Measurements from ENCODE around the gene FMNL2.
A peak's percentile ranks its signal among the peaks of the same experiment; 100 is the strongest.

Gene FMNL2

GRCh38 chr2:152407806-152408205 lies 72.8 kb downstream of the FMNL2 start:
- Histone ChIP-seq H4K91ac (ENCODE audit: low read length) (no peak overlapping the region), H2AK5ac (ENCODE audit: low read length, severe bottlenecking) (peak overlapping the region; percentile 80), H3K4me1 (ENCODE audit: control insufficient read depth, insufficient read depth, low read depth, low read length) (peaks cover 6% of the 10 kb centered on the region), H2AFZ (ENCODE audit: low read depth, low read length) (no peak overlapping the region), H2BK15ac (ENCODE audit: low read depth, poor library complexity, severe bottlenecking) (no peak overlapping the region), H3K27me3 (ENCODE audit: control insufficient read depth in 1 of 2, insufficient read depth in 1 of 2, low read length in 2 of 2) (no peaks in the 10 kb centered on the region), H3K14ac (ENCODE audit: low read length in 2 of 2) (no peak overlapping the region), H3K4me3 (ENCODE audit: insufficient read depth in 1 of 2, low read depth in 1 of 2, low read length in 2 of 2) (peak overlapping the region in 1 of 2 experiments; percentile 59), H2BK120ac (ENCODE audit: low read depth, low read length) (no peak overlapping the region), H2BK5ac (ENCODE audit: low read depth, low read length, poor library complexity, severe bottlenecking) (no peak overlapping the region), H3K79me1 (replicated peaks; ENCODE audit: low read length, poor library complexity, severe bottlenecking) (peaks cover 17% of the 10 kb centered on the region), H2BK12ac (ENCODE audit: low read length in 2 of 2) (no peak overlapping the region), H3K36me3 (ENCODE audit: control insufficient read depth in 1 of 2, insufficient read depth in 2 of 2, low read depth in 1 of 2, low read length in 2 of 2) (no peaks in the 10 kb centered on the region), H3K9me3 (ENCODE audit: control insufficient read depth, low read length) (no peaks in the 10 kb centered on the region), H3K27ac (ENCODE audit: low read length, poor library complexity, severe bottlenecking) (peak overlapping the region; percentile 62), H3K9ac (ENCODE audit: low read length) (peak overlapping the region; percentile 80), H4K8ac (ENCODE audit: low read length) (no peak overlapping the region), H3K23ac (ENCODE audit: low read length in 2 of 2) (no peak overlapping the region), H3K18ac (ENCODE audit: low read depth in 1 of 2, low read length in 2 of 2) (no peak overlapping the region), H3K4ac (ENCODE audit: low read depth in 1 of 2, low read length in 2 of 2) (peak overlapping the region in 1 of 2 experiments; percentile 59), H3K4me2 (ENCODE audit: low read length, poor library complexity, severe bottlenecking) (no peak overlapping the region)
- WGBS: 90% methylated on average over 1 of the region's 1 CpG
- no peak for DNase-seq

DNA sequence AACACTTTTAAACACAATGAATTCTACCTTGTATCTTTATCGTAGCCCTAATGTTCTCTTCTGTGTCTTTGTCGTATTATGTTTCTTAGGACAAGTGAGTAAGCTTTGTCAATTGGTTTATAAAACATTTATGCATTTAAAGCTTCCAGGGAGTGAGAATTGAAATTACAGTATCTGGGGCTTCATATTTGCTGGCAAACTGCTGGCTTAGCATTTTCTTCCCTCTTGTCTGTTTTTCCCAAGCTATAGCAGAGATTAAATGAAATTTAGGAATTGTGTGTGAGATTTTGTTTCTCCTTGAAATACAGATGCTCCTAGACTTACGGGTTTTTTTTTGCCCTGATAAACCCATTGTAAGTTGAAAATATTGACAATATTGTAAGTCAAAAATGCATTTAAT lies 73.3 kb downstream of the FMNL2 start:
- H3K9ac ChIP-seq (ENCODE audit: low read length): no peak overlapping the region
- H3K4me1 ChIP-seq (ENCODE audit: control insufficient read depth, insufficient read depth, low read depth, low read length): peaks cover 6% of the 10 kb centered on the region
- H3K4ac ChIP-seq (ENCODE audit: low read depth in 1 of 2, low read length in 2 of 2): no peak overlapping the region
- no peak overlapping the region for H3K23ac ChIP-seq (ENCODE audit: low read length in 2 of 2)
- no peak overlapping the region for H2AFZ ChIP-seq (ENCODE audit: low read depth, low read length)
- no peak overlapping the region for H3K14ac ChIP-seq (ENCODE audit: low read length in 2 of 2)
- no peaks in the 10 kb centered on the region for H3K36me3 ChIP-seq (ENCODE audit: control insufficient read depth in 1 of 2, insufficient read depth in 2 of 2, low read depth in 1 of 2, low read length in 2 of 2)
- no peak for DNase-seq
- no peak overlapping the region for H3K4me2 ChIP-seq (ENCODE audit: low read length, poor library complexity, severe bottlenecking)
- H2BK15ac ChIP-seq (ENCODE audit: low read depth, poor library complexity, severe bottlenecking): no peak overlapping the region
- H3K9me3 ChIP-seq (ENCODE audit: control insufficient read depth, low read length): no peaks in the 10 kb centered on the region
- H2BK12ac ChIP-seq (ENCODE audit: low read length in 2 of 2): no peak overlapping the region
- no peak overlapping the region for H3K4me3 ChIP-seq (ENCODE audit: insufficient read depth in 1 of 2, low read depth in 1 of 2, low read length in 2 of 2)
- H2AK5ac ChIP-seq (ENCODE audit: low read length, severe bottlenecking): no peak overlapping the region
- no peak overlapping the region for H4K8ac ChIP-seq (ENCODE audit: low read length)
- 100% methylated on average over 2 of the region's 3 CpGs for WGBS
- H3K18ac ChIP-seq (ENCODE audit: low read depth in 1 of 2, low read length in 2 of 2): no peak overlapping the region
- no peak overlapping the region for H4K91ac ChIP-seq (ENCODE audit: low read length)
- H2BK5ac ChIP-seq (ENCODE audit: low read depth, low read length, poor library complexity, severe bottlenecking): no peak overlapping the region
- H3K79me1 ChIP-seq (replicated peaks; ENCODE audit: low read length, poor library complexity, severe bottlenecking): peaks cover 14% of the 10 kb centered on the region
- no peaks in the 10 kb centered on the region for H3K27me3 ChIP-seq (ENCODE audit: control insufficient read depth in 1 of 2, insufficient read depth in 1 of 2, low read length in 2 of 2)
- no peak overlapping the region for H3K27ac ChIP-seq (ENCODE audit: low read length, poor library complexity, severe bottlenecking)
- no peak overlapping the region for H2BK120ac ChIP-seq (ENCODE audit: low read depth, low read length)

GRCh38 chr2:152409386-152410164 lies 74.6 kb downstream of the FMNL2 start:
- Histone ChIP-seq H3K4me2 (ENCODE audit: low read length, poor library complexity, severe bottlenecking) (no peak overlapping the region), H4K8ac (ENCODE audit: low read length) (no peak overlapping the region), H3K79me1 (replicated peaks; ENCODE audit: low read length, poor library complexity, severe bottlenecking) (peaks cover 19% of the 10 kb centered on the region), H3K18ac (ENCODE audit: low read depth in 1 of 2, low read length in 2 of 2) (no peak overlapping the region), H3K9ac (ENCODE audit: low read length) (no peak overlapping the region), H3K4ac (ENCODE audit: low read depth in 1 of 2, low read length in 2 of 2) (no peak overlapping the region), H2BK12ac (ENCODE audit: low read length in 2 of 2) (peak overlapping the region in 1 of 2 experiments; percentile 86), H3K27ac (ENCODE audit: low read length, poor library complexity, severe bottlenecking) (no peak overlapping the region), H3K23ac (ENCODE audit: low read length in 2 of 2) (no peak overlapping the region), H3K4me3 (ENCODE audit: insufficient read depth in 1 of 2, low read depth in 1 of 2, low read length in 2 of 2) (no peak overlapping the region), H2BK15ac (ENCODE audit: low read depth, poor library complexity, severe bottlenecking) (no peak overlapping the region), H2AFZ (ENCODE audit: low read depth, low read length) (no peak overlapping the region), H3K36me3 (ENCODE audit: control insufficient read depth in 1 of 2, insufficient read depth in 2 of 2, low read depth in 1 of 2, low read length in 2 of 2) (no peaks in the 10 kb centered on the region), H2BK5ac (ENCODE audit: low read depth, low read length, poor library complexity, severe bottlenecking) (no peak overlapping the region), H2BK120ac (ENCODE audit: low read depth, low read length) (no peak overlapping the region), H3K14ac (ENCODE audit: low read length in 2 of 2) (no peak overlapping the region), H3K4me1 (ENCODE audit: control insufficient read depth, insufficient read depth, low read depth, low read length) (peaks cover 6% of the 10 kb centered on the region), H2AK5ac (ENCODE audit: low read length, severe bottlenecking) (no peak overlapping the region), H3K9me3 (ENCODE audit: control insufficient read depth, low read length) (no peaks in the 10 kb centered on the region), H3K27me3 (ENCODE audit: control insufficient read depth in 1 of 2, insufficient read depth in 1 of 2, low read length in 2 of 2) (no peaks in the 10 kb centered on the region), H4K91ac (ENCODE audit: low read length) (no peak overlapping the region)
- WGBS: 100% methylated on average over 6 of the region's 6 CpGs
- no peak for DNase-seq

- Histone ChIP-seq H3K27me3 (ENCODE audit: control insufficient read depth in 1 of 2, insufficient read depth in 1 of 2, low read length in 2 of 2) (no peaks in the 10 kb centered on the region), H3K4ac (ENCODE audit: low read depth in 1 of 2, low read length in 2 of 2) (no peak overlapping the region), H3K79me1 (replicated peaks; ENCODE audit: low read length, poor library complexity, severe bottlenecking) (peaks cover 21% of the 10 kb centered on the region), H4K8ac (ENCODE audit: low read length) (no peak overlapping the region), H3K23ac (ENCODE audit: low read length in 2 of 2) (no peak overlapping the region), H3K4me1 (ENCODE audit: control insufficient read depth, insufficient read depth, low read depth, low read length) (peaks cover 6% of the 10 kb centered on the region), H3K4me2 (ENCODE audit: low read length, poor library complexity, severe bottlenecking) (no peak overlapping the region), H3K36me3 (ENCODE audit: control insufficient read depth in 1 of 2, insufficient read depth in 2 of 2, low read depth in 1 of 2, low read length in 2 of 2) (no peaks in the 10 kb centered on the region), H2BK12ac (ENCODE audit: low read length in 2 of 2) (peak overlapping the region in 1 of 2 experiments; percentile 86), H3K9me3 (ENCODE audit: control insufficient read depth, low read length) (no peaks in the 10 kb centered on the region), H3K9ac (ENCODE audit: low read length) (no peak overlapping the region), H3K4me3 (ENCODE audit: insufficient read depth in 1 of 2, low read depth in 1 of 2, low read length in 2 of 2) (peak overlapping the region in 1 of 2 experiments; percentile 14), H2BK15ac (ENCODE audit: low read depth, poor library complexity, severe bottlenecking) (no peak overlapping the region), H3K14ac (ENCODE audit: low read length in 2 of 2) (peak overlapping the region in 1 of 2 experiments; percentile 70), H3K27ac (ENCODE audit: low read length, poor library complexity, severe bottlenecking) (no peak overlapping the region), H4K91ac (ENCODE audit: low read length) (no peak overlapping the region), H2AFZ (ENCODE audit: low read depth, low read length) (no peak overlapping the region), H2AK5ac (ENCODE audit: low read length, severe bottlenecking) (peak overlapping the region; percentile 71), H2BK120ac (ENCODE audit: low read depth, low read length) (no peak overlapping the region), H2BK5ac (ENCODE audit: low read depth, low read length, poor library complexity, severe bottlenecking) (no peak overlapping the region), H3K18ac (ENCODE audit: low read depth in 1 of 2, low read length in 2 of 2) (peak overlapping the region in 1 of 2 experiments; percentile 11)
- DNase-seq: no peak
- 98% methylated on average over 2 of the region's 2 CpGs for whole genome bisulfite sequencing
Observed at GRCh38 chr2:152410165-152410597, 75.2 kb downstream of the FMNL2 start.

Measured in mesenchymal stem cell (in vitro differentiated cells and primary cell).